Measurements from ENCODE around the gene PIGBOS1. TPM values are rescaled to one million over a fixed set of nuclear protein-coding genes. Genes with fewer than 3 reads are reported as not detected.

Gene PIGBOS1
- total and polyA plus RNA-seq, 9 of the 15 experiments (the other 6 are each of a cell fraction or from before 2014, with no cell fraction given), result 25.2 to 76.2 (median 46.0) TPM

DNA sequence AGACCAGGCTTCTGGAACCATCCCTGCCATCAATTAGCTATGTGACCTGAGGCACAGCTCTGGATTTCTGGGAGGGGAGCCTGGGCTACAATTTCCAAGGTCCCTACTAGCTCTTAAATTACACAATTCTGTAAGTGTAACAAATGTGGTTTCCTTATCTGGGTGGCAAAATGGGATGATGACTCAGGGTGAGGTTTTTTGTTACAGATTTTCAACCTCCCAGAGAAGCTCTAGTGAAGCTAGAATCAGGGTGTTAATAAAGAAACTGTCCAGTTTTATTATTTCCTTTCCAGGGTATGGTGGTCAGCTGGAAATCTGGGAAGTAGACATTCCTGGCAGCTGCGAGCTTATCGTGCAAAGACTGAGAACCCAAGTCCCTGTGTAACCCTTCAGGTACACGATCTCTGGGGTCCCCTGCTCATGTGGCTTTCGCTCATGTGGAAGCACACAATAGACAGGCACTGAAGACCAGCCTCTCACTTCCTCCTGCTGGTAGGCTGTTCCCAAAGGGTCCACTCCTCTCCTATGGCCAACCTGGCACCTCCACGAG, 36.6 kb downstream of the PIGBOS1 start (continued):
- TF ChIP-seq, protein P1, sequence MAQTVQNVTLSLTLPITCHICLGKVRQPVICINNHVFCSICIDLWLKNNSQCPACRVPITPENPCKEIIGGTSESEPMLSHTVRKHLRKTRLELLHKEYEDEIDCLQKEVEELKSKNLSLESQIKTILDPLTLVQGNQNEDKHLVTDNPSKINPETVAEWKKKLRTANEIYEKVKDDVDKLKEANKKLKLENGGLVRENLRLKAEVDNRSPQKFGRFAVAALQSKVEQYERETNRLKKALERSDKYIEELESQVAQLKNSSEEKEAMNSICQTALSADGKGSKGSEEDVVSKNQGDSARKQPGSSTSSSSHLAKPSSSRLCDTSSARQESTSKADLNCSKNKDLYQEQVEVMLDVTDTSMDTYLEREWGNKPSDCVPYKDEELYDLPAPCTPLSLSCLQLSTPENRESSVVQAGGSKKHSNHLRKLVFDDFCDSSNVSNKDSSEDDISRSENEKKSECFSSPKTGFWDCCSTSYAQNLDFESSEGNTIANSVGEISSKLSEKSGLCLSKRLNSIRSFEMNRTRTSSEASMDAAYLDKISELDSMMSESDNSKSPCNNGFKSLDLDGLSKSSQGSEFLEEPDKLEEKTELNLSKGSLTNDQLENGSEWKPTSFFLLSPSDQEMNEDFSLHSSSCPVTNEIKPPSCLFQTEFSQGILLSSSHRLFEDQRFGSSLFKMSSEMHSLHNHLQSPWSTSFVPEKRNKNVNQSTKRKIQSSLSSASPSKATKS (CRISPR knock-in tag; IDR thresholded peaks at IDR 0.05), result no peak
- TF ChIP-seq IFI16 (CRISPR knock-in tag; IDR thresholded peaks at IDR 0.05) (no peak), SMAD1 (IDR thresholded peaks at IDR 0.05; ENCODE audit: low read depth, low read length, partially characterized antibody) (no peak), ZNF121 (CRISPR knock-in tag; conservative IDR thresholded peaks at IDR 0.05) (no peak), ZNF143 (CRISPR knock-in tag; IDR thresholded peaks at IDR 0.05) (no peak), SIN3B (IDR thresholded peaks at IDR 0.05; ENCODE audit: low read depth) (no peak), MTA1 (IDR thresholded peaks at IDR 0.05; ENCODE audit: borderline replicate concordance) (no peak), KDM5B (IDR thresholded peaks at IDR 0.05; ENCODE audit: insufficient replicate concordance, low read depth, low read length) (no peak), MYBL2 (IDR thresholded peaks at IDR 0.05; ENCODE audit: low read depth) (no peak), MYBL2 (CRISPR knock-in tag; IDR thresholded peaks at IDR 0.05; ENCODE audit: borderline replicate concordance) (no peak), HNRNPUL1 (IDR thresholded peaks at IDR 0.05; ENCODE audit: low read length) (no peak), MEF2D (tag; conservative IDR thresholded peaks at IDR 0.05; ENCODE audit: low read depth) (no peak), ZNF239 (CRISPR knock-in tag; IDR thresholded peaks at IDR 0.05) (no peak), POU5F1 (IDR thresholded peaks at IDR 0.05; ENCODE audit: borderline replicate concordance, low read depth, low read length, partially characterized antibody) (no peak), MEIS2 (IDR thresholded peaks at IDR 0.05; ENCODE audit: partially characterized antibody) (no peak), THRAP3 (IDR thresholded peaks at IDR 0.05; ENCODE audit: borderline replicate concordance) (no peak), CCAR2 (IDR thresholded peaks at IDR 0.05; ENCODE audit: low read depth, low read length) (no peak), ETV5 (CRISPR knock-in tag; IDR thresholded peaks at IDR 0.05; ENCODE audit: low read depth) (no peak), C11orf30 (IDR thresholded peaks at IDR 0.05; ENCODE audit: low read depth) (no peak), ZNF134 (CRISPR knock-in tag; conservative IDR thresholded peaks at IDR 0.05) (no peak), SIX5 (IDR thresholded peaks at IDR 0.05; ENCODE audit: borderline replicate concordance in 1 of 2, insufficient read depth in 1 of 2, low read depth in 1 of 2, low read length in 2 of 2) (no peak), DDX20 (tag; IDR thresholded peaks at IDR 0.05; ENCODE audit: low read depth) (no peak)
- TF ChIP-seq, protein P2, sequence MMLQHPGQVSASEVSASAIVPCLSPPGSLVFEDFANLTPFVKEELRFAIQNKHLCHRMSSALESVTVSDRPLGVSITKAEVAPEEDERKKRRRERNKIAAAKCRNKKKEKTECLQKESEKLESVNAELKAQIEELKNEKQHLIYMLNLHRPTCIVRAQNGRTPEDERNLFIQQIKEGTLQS (IDR thresholded peaks at IDR 0.05), result peak; percentile 93
- TF ChIP-seq, protein P2 (CRISPR knock-in tag; conservative IDR thresholded peaks at IDR 0.05), result 0 out of 2 replicates have a peak, but pooled peaks have one; percentile 21
- TF ChIP-seq, protein P3, sequence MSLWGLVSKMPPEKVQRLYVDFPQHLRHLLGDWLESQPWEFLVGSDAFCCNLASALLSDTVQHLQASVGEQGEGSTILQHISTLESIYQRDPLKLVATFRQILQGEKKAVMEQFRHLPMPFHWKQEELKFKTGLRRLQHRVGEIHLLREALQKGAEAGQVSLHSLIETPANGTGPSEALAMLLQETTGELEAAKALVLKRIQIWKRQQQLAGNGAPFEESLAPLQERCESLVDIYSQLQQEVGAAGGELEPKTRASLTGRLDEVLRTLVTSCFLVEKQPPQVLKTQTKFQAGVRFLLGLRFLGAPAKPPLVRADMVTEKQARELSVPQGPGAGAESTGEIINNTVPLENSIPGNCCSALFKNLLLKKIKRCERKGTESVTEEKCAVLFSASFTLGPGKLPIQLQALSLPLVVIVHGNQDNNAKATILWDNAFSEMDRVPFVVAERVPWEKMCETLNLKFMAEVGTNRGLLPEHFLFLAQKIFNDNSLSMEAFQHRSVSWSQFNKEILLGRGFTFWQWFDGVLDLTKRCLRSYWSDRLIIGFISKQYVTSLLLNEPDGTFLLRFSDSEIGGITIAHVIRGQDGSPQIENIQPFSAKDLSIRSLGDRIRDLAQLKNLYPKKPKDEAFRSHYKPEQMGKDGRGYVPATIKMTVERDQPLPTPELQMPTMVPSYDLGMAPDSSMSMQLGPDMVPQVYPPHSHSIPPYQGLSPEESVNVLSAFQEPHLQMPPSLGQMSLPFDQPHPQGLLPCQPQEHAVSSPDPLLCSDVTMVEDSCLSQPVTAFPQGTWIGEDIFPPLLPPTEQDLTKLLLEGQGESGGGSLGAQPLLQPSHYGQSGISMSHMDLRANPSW (CRISPR knock-in tag; IDR thresholded peaks at IDR 0.05), result no peak
